BJ (cell line): ENCODE data around the gene MICAL3. TPM values are rescaled to one million over a fixed set of nuclear protein-coding genes. Genes with fewer than 3 reads are reported as not detected.

Experiments
- CTCF ChIA-PET: fragments of 350-600 bp; formaldehyde crosslinking; extraction: SDS; loops from one replicate; lab custom pipeline; 2021; ENCODE audit warnings: antibody characterized with exemption, inconsistent platforms; lab: Yijun Ruan, JAX
- POLR2A ChIA-PET: fragments of 300-600 bp; sonication (Branson Sonifier 250); formaldehyde crosslinking; extraction: SDS; loops from one replicate; lab custom pipeline; 2021; ENCODE audit warnings: antibody characterized with exemption; lab: Charles Lee
- DNase-seq: peaks from one replicate; pipeline ENCODE4 v3.0.0-alpha.2; 2011; ENCODE audit warnings: low read depth
- H3K27me3 ChIP-seq: 2 replicates; pipeline ENCODE4 v1.6.0; 2011; ENCODE audit warnings: low read length; ENCODE audit not compliant: control insufficient read depth, insufficient read depth
- H3K36me3 ChIP-seq: 2 replicates; pipeline ENCODE4 v1.5.1; 2011; ENCODE audit warnings: low read length; ENCODE audit not compliant: control insufficient read depth, insufficient read depth
- H3K4me3 ChIP-seq: 2 replicates; pipeline ENCODE4 v1.5.1; 2011; ENCODE audit warnings: low read depth, mild to moderate bottlenecking, control low read depth, low read length
- CTCF ChIP-seq: IDR thresholded peaks from 2 replicates; pipeline ENCODE4 v1.5.1; 2011; ENCODE audit warnings: low read depth, mild to moderate bottlenecking, control low read depth, inconsistent platforms, low read length, moderate library complexity; ENCODE audit not compliant: insufficient read depth
- polyA plus RNA-seq: library from polyadenylated mRNA; depleted of rRNA; stranded (reverse); fragments of >200 nt; gene quantifications from 2 replicates; pipeline ENCODE4 v1.2.3, GENCODE V29; 2011; rRNA removed
- small RNA-seq: library from RNA; depleted of rRNA; stranded (forward); fragments of <200 nt; gene quantifications from one replicate; pipeline ENCODE3, GENCODE V24; 2012; ENCODE audit warnings: low replicate concordance, low read depth; ENCODE audit not compliant: insufficient read length

Gene MICAL3
- polyA plus RNA-seq, 1 experiment: 16.4 TPM

- Histone ChIP-seq H3K27me3 (no peaks in the 10 kb centered on the region), H3K36me3 (peaks cover 17% of the 10 kb centered on the region), H3K4me3 (no peak overlapping the region)
- CTCF ChIA-PET: no interaction called here
- no peak for DNase-seq
- TF ChIP-seq CTCF: no peak
- POLR2A ChIA-PET: no interaction called here
Measured at GRCh38 chr22:17739196-17739975, 285.0 kb downstream of the MICAL3 start.

GRCh38 chr22:17738386-17739128 lies 285.8 kb downstream of the MICAL3 start:
- ChIA-PET POLR2A (no interaction called here), CTCF (interaction anchor here (1.2 to 1.9 kb wide), 2 partner anchors 47 to 91 kb away, joined by 3 to 5 read pairs; no protein-coding TSS in a partner anchor)
- no peak overlapping the region for H3K4me3 ChIP-seq
- H3K36me3 ChIP-seq: peaks cover 16% of the 10 kb centered on the region
- DNase-seq: no peak
- TF ChIP-seq CTCF: no peak
- H3K27me3 ChIP-seq: no peaks in the 10 kb centered on the region

Small RNA genes within 50 kb of the gene (small RNA-seq; reads per million reads assigned to genes)
- not detected for gene MIR3198-1
- gene MIR648: not detected

Other genes with a start within 250 kb of the MICAL3 start
- 21.1 and 30.6 TPM in 2 replicates for gene PEX26, start 53.4 kb upstream of the MICAL3 start, polyA plus RNA-seq
- 1.2 and 1.3 TPM in 2 replicates for gene TUBA8, start 86.2 kb upstream of the MICAL3 start, polyA plus RNA-seq
- gene USP18, start 125.6 kb upstream of the MICAL3 start, polyA plus RNA-seq: 4.4 and 5.9 TPM in 2 replicates